NCI-H146 treated with DMSO at 0.1 percent for 48 hours (cell line): ENCODE data around the gene FNBP1L.

ENCODE experiments used
- DNase-seq: peaks from one replicate; lab custom pipeline; 2025; ENCODE audit not compliant: unreplicated experiment; lab: John Stamatoyannopoulos, UW

FNBP1L gene

DNA sequence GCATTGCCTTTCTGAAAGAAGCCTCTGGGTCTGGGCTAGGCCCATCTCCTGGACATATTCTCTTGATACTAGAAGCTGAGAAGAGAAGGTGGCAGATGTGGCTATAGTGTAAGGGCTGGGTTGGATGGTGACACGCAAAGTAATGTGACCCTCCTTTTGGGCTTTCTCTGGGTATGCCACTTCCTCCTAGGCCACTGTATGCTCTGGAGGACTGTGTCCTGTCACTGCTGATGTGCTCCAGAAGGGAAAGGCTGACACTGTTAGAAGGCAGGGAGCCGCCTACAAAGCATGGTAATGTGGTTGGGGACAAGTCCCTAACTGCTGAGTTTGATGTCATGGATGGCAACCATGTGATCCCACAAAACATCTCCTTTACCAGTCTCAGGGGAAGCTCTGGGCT, 121.6 kb downstream of the FNBP1L start:
- DNase-seq, result no peak

- no peak for DNase-seq
Measured at GRCh38 chr1:93571623-93572310, 123.8 kb downstream of the FNBP1L start.

GRCh38 chr1:93573940-93574469, 126.1 kb downstream of the FNBP1L start:
- no peak for DNase-seq

DNA sequence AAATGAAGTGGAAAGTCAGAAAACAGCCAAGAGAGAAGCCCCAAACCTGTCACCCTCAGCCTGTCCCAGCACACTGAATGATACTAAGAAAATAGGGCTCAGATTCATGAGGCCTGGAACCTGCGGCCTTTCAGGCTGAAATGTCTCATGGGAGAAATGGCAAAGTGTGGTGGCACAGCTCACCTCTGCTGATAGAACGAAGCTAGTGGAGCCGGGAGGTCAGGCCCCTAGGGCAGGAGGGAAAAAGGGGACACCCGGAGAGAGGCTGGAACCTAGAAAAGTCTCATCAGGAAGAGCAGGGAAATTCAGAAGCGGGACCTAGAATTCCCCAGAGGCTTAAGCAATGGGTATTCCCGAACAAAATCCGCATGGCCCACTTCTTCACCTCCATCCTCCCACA, 126.6 kb downstream of the FNBP1L start:
- DNase-seq, result no peak

DNA sequence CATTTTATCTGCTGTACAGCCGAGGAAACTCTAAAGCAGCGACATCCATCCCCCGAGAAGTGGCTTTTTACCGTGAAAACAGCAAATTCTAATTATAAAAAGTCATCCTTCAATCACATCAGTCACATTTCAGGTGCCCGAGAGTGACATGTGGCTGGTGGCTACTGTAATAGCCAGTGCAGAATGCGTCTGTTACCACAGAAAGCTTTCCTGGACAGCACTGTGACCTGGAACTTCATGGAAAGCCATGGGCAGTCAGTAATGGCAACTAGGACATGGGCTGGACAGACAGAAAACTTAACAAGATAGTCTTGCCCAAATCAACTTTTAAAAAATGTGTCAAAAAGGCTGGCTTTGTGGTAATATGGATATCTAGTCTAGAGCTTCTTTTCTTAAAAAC, 127.1 kb downstream of the FNBP1L start:
- DNase-seq, result no peak

DNA sequence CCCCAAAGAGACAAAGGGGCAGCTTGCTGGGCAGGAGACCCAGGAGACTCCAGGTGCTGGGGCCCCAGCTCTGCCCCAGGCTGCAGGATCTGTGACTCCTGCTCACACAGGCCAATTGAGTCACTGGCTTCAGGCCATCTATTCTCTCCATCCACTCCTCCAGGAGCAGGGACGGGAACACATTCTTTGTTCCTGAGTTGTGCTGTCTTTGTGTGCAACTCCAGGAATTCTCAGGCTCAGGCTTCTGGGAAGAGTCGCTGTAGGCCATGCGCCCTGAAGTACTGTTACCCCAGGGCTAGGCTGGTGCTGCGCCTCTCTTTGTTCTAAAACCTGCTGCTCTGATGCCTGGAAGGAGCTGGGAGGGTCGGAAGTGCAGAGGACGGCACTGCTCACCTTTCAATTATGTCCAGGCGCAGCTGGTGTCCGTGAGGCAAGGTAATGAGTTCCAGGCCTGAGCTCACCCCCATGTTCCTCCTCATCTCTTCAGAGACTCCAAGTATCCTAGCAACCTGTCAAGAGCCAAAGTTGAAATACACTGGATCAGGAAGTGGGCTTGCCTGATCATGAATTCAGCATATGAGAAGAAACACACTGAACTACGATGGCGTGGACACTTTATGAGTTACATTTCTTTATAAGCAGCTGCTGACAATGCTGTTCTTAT, 127.8 kb downstream of the FNBP1L start:
- DNase-seq, result peak; percentile 40

DNA sequence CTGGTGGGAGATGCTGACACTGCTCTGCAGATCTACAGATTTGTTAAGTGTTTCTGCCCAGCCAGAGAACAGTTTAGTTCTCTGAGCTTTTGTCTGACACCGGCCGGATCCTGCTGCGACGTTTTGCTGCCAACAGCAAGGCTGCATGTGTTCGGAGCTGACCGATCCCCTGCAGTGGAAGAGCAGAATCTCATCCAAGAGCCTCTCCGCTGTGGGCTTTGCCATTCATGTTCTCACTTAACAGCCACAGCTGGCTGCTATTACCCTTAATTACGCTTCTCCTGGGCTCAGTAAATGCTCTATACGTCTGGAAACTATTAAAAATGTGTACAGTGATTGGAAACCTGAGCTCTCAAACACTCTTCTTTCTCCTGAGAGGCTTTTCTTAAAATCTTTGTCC, 128.4 kb downstream of the FNBP1L start:
- DNase-seq, result peak; percentile 88

DNA sequence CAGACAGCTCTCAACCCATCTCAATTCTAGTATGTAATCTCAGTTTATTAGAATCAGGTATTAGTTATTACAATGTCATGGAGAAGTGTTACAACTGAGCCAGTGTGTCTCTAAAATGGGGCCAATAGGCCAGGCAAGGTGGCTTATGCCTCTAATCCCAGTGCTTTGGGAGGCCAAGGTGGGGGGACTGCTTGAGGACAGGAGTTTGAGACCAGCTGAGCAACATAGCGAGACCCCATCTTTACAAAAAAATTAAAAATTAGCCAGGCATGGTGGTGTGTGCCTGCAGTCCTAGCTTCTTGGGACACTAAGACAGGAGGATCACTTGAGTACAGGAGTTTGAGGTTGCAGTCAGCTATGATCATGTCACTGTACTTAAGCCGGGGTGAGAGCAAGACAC, 128.8 kb downstream of the FNBP1L start:
- no peak for DNase-seq

GRCh38 chr1:93577536-93578432, 129.9 kb downstream of the FNBP1L start:
- DNase-seq, result no peak

DNA sequence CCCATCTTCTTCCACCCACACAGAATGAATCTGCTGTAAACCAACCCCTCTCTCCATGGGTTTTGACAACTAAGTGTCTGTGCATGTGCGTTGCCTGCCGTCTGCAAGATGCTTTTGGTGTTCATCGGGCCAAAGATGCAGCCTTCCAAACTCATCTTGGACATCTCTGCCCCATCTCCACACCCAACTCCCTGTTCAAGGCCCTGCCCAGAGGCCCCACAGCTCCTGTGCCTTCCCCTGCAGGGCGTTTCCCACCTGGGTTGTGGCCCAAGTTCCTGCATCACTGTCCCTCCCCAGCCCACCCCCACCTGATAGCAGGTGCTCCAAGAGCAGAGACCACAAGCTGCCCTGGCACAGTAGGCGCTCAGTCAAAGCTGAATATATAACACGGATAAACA, 130.5 kb downstream of the FNBP1L start:
- no peak for DNase-seq

DNA sequence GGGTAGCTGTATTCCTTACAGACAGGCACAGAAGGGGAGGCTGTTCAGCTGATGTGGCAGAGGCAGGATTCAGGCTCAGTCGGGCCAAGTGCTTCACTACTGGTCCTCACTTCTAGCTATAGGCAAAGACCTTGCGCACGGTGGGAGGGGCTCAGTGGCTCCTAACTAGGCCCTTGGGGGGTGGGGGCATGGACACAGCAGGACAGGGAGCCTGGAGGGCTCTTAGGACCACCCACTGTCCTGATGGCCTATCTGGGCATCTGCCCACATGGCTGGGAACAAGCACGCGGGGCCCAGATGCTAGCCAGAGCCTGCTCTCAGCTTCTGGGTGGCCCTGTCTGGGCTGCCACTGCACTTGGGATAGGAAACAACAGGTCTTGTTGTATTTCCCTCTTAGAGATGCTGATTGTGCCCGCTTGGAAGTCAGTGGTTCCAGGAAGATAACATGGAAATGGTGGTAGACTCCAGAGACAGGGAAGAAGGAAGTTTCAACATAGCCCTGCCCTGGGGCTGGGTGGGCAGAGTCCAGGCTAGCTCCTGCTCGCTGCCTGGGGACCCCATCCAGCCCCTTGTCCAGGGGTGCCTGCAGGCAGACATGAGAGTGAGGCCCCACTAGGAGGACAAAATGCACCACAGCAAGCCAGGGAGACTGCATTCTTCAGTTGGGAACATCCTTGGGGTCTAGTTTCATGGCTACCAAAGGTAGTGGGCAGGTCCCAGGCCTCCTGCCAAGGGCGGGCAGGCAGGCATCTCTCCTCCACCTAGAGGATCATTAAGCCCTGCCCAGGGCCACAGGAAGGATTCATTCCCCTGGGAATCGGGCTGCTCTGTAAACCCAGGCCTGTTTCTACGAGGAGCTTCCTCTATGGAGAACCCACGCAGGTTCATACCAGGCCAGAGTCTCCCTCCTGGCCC, 131.2 kb downstream of the FNBP1L start:
- no peak for DNase-seq

DNA sequence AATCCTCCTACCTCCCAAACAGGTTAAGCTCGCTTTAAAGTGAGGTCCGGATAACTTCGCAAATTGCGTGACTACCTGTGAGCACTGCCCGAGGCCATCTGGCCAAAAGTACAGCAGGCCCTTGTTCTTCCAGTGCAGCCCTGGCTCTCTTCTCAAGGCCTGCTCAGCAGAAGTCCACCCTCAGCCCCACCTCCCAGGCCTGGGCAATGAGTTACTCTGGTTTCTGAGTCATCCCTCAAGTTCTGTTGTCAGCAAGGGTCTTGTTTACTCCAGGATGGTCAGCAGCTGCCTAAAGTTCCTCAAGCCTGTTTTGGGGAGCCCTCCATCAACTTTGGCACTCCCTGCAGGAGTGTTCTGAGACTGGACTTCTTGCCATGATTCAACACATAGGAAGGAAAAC, 132.0 kb downstream of the FNBP1L start:
- DNase-seq, result no peak

DNA sequence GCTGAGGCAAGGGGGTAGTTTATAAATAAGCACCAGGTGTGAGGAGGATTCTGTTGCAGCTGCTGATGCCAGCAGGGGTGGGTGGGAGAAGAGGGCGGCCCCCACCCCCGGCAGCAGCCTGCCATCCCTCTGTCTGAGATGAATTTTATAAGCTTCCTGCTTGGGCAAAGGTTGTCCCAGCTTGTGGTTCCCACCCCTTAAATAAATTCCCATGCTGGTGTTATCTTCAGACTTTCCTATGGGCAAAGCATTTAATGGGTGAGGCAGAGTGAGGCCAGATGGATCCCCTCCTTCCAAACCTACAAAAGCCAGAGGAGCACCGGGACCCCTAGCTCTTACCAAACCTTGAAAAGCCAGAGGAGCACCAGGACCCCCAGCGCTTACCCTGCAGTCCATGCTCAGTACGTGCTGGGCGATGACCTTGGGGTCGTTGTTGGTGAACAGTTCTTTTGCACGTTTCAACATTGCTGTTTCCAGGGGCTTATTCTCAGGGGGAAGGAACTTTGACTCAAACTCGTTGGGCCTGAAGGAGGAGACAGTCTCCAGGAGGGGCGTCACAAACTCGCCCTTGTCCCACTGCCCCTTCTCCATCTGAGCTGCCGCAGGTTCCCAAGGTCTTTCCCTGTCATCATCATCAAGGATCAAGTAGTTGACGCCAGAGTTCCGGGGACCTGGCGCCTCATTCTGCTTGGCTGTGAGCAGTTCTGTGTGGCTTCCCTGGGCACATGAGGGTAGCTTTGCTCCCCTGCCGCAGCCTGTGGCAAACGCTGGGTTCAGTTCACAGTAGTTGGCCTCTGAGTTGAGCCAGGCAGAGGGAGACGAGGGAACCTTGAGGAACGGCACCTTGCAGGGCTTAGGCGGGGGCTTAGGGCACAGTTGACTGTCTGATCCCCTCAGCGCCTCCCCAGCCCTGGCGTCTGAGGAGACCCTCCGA, 134.3 kb downstream of the FNBP1L start:
- peak; percentile 38 for DNase-seq

- DNase-seq, result no peak
Measured at GRCh38 chr1:93584261-93585003, 136.5 kb downstream of the FNBP1L start.

GRCh38 chr1:93585059-93585966, 137.4 kb downstream of the FNBP1L start:
- DNase-seq, result no peak

- no peak for DNase-seq
Measured at GRCh38 chr1:93587354-93587753, 139.4 kb downstream of the FNBP1L start.

- no peak for DNase-seq
Measured at GRCh38 chr1:93588206-93588605, 140.3 kb downstream of the FNBP1L start.

DNA sequence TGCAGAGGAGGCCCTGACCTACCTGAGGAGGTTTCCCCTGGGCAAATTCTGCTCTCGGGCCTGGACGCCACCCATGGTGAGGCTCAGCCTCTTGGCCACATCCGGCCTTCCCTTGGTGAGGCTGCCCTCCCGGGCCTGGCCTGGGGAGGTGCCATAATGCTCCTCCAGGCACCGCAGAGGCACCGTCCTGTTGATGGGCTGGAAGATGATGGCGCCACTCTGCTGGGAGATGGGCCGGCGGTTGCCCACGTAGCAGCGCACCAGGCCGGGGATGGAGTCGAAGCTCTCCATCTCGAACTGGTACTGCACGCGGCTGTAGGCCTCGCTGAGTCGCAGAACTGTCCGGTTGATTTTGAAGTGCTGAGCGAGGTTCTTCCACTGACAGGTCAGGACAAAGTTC, 141.0 kb downstream of the FNBP1L start:
- no peak for DNase-seq
